ENCODE data around the gene LTBP3.

The LTBP3 gene

DNA sequence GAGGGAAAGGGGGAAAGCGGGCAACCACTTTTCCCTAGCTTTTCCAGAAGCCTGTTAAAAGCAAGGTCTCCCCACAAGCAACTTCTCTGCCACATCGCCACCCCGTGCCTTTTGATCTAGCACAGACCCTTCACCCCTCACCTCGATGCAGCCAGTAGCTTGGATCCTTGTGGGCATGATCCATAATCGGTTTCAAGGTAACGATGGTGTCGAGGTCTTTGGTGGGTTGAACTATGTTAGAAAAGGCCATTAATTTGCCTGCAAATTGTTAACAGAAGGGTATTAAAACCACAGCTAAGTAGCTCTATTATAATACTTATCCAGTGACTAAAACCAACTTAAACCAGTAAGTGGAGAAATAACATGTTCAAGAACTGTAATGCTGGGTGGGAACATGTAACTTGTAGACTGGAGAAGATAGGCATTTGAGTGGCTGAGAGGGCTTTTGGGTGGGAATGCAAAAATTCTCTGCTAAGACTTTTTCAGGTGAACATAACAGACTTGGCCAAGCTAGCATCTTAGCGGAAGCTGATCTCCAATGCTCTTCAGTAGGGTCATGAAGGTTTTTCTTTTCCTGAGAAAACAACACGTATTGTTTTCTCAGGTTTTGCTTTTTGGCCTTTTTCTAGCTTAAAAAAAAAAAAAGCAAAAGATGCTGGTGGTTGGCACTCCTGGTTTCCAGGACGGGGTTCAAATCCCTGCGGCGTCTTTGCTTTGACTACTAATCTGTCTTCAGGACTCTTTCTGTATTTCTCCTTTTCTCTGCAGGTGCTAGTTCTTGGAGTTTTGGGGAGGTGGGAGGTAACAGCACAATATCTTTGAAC, 52.5 kb downstream of the LTBP3 start:
- no peak for DNase-seq

DNA sequence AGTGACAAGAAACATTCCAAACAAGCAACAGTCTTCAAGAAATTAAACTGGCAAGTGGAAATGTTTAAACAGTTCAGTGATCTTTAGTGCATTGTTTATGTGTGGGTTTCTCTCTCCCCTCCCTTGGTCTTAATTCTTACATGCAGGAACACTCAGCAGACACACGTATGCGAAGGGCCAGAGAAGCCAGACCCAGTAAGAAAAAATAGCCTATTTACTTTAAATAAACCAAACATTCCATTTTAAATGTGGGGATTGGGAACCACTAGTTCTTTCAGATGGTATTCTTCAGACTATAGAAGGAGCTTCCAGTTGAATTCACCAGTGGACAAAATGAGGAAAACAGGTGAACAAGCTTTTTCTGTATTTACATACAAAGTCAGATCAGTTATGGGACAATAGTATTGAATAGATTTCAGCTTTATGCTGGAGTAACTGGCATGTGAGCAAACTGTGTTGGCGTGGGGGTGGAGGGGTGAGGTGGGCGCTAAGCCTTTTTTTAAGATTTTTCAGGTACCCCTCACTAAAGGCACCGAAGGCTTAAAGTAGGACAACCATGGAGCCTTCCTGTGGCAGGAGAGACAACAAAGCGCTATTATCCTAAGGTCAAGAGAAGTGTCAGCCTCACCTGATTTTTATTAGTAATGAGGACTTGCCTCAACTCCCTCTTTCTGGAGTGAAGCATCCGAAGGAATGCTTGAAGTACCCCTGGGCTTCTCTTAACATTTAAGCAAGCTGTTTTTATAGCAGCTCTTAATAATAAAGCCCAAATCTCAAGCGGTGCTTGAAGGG, 53.3 kb downstream of the LTBP3 start:
- DNase-seq, result no peak

DNA sequence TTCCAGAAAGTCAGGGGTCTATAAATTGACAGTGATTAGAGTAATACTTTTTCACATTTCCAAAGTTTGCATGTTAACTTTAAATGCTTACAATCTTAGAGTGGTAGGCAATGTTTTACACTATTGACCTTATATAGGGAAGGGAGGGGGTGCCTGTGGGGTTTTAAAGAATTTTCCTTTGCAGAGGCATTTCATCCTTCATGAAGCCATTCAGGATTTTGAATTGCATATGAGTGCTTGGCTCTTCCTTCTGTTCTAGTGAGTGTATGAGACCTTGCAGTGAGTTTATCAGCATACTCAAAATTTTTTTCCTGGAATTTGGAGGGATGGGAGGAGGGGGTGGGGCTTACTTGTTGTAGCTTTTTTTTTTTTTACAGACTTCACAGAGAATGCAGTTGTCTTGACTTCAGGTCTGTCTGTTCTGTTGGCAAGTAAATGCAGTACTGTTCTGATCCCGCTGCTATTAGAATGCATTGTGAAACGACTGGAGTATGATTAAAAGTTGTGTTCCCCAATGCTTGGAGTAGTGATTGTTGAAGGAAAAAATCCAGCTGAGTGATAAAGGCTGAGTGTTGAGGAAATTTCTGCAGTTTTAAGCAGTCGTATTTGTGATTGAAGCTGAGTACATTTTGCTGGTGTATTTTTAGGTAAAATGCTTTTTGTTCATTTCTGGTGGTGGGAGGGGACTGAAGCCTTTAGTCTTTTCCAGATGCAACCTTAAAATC, 54.0 kb downstream of the LTBP3 start:
- DNase-seq, result no peak

DNA sequence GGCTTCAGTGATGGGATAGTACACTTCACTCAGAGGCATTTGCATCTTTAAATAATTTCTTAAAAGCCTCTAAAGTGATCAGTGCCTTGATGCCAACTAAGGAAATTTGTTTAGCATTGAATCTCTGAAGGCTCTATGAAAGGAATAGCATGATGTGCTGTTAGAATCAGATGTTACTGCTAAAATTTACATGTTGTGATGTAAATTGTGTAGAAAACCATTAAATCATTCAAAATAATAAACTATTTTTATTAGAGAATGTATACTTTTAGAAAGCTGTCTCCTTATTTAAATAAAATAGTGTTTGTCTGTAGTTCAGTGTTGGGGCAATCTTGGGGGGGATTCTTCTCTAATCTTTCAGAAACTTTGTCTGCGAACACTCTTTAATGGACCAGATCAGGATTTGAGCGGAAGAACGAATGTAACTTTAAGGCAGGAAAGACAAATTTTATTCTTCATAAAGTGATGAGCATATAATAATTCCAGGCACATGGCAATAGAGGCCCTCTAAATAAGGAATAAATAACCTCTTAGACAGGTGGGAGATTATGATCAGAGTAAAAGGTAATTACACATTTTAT, 54.7 kb downstream of the LTBP3 start:
- DNase-seq, result no peak

DNA sequence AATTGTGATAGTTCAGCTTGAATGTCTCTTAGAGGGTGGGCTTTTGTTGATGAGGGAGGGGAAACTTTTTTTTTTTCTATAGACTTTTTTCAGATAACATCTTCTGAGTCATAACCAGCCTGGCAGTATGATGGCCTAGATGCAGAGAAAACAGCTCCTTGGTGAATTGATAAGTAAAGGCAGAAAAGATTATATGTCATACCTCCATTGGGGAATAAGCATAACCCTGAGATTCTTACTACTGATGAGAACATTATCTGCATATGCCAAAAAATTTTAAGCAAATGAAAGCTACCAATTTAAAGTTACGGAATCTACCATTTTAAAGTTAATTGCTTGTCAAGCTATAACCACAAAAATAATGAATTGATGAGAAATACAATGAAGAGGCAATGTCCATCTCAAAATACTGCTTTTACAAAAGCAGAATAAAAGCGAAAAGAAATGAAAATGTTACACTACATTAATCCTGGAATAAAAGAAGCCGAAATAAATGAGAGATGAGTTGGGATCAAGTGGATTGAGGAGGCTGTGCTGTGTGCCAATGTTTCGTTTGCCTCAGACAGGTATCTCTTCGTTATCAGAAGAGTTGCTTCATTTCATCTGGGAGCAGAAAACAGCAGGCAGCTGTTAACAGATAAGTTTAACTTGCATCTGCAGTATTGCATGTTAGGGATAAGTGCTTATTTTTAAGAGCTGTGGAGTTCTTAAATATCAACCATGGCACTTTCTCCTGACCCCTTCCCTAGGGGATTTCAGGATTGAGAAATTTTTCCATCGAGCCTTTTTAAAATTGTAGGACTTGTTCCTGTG, 55.4 kb downstream of the LTBP3 start:
- DNase-seq, result no peak

DNA sequence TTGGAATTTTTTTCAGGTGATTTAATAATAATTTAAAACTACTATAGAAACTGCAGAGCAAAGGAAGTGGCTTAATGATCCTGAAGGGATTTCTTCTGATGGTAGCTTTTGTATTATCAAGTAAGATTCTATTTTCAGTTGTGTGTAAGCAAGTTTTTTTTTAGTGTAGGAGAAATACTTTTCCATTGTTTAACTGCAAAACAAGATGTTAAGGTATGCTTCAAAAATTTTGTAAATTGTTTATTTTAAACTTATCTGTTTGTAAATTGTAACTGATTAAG, 55.9 kb downstream of the LTBP3 start:
- DNase-seq, result no peak

DNA sequence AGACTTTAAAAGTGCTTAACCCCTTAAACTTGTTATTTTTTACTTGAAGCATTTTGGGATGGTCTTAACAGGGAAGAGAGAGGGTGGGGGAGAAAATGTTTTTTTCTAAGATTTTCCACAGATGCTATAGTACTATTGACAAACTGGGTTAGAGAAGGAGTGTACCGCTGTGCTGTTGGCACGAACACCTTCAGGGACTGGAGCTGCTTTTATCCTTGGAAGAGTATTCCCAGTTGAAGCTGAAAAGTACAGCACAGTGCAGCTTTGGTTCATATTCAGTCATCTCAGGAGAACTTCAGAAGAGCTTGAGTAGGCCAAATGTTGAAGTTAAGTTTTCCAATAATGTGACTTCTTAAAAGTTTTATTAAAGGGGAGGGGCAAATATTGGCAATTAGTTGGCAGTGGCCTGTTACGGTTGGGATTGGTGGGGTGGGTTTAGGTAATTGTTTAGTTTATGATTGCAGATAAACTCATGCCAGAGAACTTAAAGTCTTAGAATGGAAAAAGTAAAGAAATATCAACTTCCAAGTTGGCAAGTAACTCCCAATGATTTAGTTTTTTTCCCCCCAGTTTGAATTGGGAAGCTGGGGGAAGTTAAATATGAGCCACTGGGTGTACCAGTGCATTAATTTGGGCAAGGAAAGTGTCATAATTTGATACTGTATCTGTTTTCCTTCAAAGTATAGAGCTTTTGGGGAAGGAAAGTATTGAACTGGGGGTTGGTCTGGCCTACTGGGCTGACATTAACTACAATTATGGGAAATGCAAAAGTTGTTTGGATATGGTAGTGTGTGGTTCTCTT, 56.5 kb downstream of the LTBP3 start:
- no peak for DNase-seq

DNA sequence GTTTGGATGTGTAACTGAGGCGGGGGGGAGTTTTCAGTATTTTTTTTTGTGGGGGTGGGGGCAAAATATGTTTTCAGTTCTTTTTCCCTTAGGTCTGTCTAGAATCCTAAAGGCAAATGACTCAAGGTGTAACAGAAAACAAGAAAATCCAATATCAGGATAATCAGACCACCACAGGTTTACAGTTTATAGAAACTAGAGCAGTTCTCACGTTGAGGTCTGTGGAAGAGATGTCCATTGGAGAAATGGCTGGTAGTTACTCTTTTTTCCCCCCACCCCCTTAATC, 57.0 kb downstream of the LTBP3 start:
- DNase-seq, result no peak

DNA sequence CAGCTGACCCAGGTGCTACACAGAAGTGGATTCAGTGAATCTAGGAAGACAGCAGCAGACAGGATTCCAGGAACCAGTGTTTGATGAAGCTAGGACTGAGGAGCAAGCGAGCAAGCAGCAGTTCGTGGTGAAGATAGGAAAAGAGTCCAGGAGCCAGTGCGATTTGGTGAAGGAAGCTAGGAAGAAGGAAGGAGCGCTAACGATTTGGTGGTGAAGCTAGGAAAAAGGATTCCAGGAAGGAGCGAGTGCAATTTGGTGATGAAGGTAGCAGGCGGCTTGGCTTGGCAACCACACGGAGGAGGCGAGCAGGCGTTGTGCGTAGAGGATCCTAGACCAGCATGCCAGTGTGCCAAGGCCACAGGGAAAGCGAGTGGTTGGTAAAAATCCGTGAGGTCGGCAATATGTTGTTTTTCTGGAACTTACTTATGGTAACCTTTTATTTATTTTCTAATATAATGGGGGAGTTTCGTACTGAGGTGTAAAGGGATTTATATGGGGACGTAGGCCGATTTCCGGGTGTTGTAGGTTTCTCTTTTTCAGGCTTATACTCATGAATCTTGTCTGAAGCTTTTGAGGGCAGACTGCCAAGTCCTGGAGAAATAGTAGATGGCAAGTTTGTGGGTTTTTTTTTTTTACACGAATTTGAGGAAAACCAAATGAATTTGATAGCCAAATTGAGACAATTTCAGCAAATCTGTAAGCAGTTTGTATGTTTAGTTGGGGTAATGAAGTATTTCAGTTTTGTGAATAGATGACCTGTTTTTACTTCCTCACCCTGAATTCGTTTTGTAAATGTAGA, 57.6 kb downstream of the LTBP3 start:
- no peak for DNase-seq

DNA sequence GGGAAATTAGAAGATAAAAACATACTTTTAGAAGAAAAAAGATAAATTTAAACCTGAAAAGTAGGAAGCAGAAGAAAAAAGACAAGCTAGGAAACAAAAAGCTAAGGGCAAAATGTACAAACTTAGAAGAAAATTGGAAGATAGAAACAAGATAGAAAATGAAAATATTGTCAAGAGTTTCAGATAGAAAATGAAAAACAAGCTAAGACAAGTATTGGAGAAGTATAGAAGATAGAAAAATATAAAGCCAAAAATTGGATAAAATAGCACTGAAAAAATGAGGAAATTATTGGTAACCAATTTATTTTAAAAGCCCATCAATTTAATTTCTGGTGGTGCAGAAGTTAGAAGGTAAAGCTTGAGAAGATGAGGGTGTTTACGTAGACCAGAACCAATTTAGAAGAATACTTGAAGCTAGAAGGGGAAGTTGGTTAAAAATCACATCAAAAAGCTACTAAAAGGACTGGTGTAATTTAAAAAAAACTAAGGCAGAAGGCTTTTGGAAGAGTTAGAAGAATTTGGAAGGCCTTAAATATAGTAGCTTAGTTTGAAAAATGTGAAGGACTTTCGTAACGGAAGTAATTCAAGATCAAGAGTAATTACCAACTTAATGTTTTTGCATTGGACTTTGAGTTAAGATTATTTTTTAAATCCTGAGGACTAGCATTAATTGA, 58.3 kb downstream of the LTBP3 start:
- no peak for DNase-seq

DNA sequence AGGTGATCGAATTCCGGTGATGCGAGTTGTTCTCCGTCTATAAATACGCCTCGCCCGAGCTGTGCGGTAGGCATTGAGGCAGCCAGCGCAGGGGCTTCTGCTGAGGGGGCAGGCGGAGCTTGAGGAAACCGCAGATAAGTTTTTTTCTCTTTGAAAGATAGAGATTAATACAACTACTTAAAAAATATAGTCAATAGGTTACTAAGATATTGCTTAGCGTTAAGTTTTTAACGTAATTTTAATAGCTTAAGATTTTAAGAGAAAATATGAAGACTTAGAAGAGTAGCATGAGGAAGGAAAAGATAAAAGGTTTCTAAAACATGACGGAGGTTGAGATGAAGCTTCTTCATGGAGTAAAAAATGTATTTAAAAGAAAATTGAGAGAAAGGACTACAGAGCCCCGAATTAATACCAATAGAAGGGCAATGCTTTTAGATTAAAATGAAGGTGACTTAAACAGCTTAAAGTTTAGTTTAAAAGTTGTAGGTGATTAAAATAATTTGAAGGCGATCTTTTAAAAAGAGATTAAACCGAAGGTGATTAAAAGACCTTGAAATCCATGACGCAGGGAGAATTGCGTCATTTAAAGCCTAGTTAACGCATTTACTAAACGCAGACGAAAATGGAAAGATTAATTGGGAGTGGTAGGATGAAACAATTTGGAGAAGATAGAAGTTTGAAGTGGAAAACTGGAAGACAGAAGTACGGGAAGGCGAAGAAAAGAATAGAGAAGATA, 59.0 kb downstream of the LTBP3 start, which contains the start of gene MALAT1:
MALAT1 (plus strand) TSS at position 69 of the 736 bp plus-strand sequence.
- DNase-seq, result peak; percentile 93

DNA sequence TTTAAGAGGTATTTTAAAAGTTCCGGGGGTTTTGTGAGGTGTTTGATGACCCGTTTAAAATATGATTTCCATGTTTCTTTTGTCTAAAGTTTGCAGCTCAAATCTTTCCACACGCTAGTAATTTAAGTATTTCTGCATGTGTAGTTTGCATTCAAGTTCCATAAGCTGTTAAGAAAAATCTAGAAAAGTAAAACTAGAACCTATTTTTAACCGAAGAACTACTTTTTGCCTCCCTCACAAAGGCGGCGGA, 59.5 kb downstream of the LTBP3 start:
- DNase-seq, result no peak

DNA sequence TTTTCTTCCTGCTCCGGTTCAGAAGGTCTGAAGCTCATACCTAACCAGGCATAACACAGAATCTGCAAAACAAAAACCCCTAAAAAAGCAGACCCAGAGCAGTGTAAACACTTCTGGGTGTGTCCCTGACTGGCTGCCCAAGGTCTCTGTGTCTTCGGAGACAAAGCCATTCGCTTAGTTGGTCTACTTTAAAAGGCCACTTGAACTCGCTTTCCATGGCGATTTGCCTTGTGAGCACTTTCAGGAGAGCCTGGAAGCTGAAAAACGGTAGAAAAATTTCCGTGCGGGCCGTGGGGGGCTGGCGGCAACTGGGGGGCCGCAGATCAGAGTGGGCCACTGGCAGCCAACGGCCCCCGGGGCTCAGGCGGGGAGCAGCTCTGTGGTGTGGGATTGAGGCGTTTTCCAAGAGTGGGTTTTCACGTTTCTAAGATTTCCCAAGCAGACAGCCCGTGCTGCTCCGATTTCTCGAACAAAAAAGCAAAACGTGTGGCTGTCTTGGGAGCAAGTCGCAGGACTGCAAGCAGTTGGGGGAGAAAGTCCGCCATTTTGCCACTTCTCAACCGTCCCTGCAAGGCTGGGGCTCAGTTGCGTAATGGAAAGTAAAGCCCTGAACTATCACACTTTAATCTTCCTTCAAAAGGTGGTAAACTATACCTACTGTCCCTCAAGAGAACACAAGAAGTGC, 60.0 kb downstream of the LTBP3 start:
- peak; percentile 73 for DNase-seq

DNA sequence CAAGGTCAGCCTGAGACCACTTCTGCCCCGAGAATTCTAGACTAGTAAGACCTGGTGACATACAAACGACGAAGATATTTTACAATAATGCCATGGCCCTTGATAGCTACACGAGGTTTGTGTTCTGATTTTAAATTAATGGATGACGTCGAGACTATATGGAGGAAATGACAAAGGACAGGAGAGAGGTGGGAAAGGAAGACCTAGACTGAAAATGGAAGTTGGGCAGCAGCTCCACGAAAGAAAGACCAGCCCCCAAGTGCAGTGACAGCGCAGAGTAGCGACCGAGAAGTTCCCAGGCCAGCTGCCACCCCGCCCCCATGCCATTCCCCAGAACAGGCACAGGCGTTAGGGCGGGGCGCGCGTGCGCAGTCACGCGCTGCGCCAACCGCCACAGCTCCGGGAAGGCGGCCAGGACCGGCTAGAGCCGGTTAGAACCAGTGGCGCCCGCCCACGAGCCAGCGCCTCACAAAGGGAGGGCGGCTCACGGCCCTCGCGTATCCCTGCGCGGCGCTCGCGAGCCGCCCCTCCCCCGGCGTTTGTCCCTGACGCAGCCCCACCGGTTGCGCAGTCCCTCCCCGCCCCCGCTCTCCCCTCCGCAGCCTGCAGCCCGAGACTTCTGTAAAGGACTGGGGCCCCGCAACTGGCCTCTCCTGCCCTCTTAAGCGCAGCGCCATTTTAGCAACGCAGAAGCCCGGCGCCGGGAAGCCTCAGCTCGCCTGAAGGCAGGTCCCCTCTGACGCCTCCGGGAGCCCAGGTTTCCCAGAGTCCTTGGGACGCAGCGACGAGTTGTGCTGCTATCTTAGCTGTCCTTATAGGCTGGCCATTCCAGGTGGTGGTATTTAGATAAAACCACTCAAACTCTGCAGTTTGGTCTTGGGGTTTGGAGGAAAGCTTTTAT, 60.8 kb downstream of the LTBP3 start:
- peak; percentile 98 for DNase-seq

DNA sequence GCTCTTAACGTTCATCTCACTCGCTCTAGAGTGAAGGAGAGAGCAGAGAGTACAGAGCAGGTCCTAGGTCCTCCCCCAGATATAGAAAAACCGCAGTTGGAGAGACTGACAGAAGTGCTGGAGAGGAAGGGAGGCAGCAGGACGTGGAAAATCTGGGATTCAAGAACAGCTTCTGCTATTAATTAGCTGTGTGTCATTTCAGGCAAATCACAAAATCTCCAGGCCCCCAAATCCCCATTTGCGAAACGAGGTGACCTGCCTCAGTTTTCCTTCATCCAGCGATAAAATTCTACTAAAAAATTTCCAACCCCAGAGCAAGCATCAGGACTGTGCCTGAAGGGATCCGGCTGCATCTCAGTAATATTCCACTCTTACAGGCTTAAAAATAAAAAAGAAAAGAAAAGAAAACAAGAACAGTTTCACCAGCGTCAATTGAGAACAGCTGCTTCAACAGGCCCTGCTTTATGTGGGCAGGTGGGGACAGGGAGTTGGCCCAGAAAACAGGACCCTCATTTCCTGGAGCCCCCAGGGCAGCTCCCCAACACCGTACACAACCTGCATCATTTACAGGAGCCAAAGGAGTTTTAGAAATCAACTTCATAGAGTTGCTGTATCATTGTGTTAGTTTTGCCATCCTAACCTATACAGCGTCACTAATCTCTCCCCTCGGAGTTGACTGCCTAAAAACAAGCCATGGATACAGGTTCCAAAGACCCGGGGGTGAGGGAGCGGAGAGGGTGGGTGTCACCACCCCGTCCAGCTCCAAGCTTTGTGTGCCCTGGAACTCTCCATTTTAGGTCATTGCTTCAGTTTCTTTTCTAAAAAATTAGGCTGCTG, 61.6 kb downstream of the LTBP3 start:
- DNase-seq, result peak; percentile 64

DNA sequence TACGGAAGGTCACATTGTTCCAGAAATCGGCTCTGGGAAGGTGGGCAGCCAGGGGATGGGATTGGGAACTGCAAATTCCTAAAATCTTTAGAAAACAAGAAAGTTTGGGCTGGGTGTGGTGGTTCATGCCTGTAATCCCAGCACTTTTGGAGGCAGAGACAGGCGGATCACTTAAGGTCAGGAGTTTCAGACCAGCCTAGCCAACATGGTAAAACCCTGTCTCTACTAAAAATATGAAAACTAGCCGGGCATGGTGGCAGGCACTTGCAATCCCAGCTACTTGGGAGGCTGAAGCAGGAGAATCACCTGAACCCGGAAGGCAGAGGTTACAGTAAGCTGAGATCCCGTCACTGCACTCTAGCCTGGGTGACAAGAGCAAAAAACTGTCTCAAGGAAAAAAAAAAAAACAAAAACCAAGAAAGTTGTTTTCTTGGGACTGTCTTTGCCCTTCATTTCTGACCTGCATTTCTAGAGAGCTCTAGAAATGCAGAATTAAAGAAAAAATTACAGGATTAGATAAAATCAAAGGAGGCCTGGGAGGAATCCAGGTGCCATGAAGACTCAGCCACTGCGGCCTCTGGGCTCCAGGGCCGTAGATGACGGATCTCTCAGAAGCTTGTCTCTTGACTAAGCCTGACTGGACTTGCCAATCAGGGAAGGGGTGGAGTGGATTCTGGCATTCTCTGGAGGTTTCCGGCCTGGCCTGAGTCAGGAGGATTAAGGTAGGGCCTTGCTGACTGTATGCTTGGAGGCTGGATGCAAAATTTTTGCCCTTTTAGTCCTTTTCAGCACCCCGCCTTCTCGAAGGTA, 64.6 kb downstream of the LTBP3 start:
- DNase-seq, result no peak

All from NCI-H1092 (cell line).